ENCODE measurements around the gene SYNRG. TPM values are rescaled to one million over a fixed set of nuclear protein-coding genes. Genes with fewer than 3 reads are reported as not detected.

Gene SYNRG
- total RNA-seq, 2 donors from 2014 or later = 28.9 to 34.1 TPM

GRCh38 chr17:37562016-37562745 lies 47.0 kb downstream of the SYNRG start:
- TF ChIP-seq CTCF (IDR thresholded peaks at IDR 0.05) = no peak
- Histone ChIP-seq H3K4me3 (no peak overlapping the region), H3K27me3 (no peaks in the 10 kb centered on the region), H3K9me3 (no peaks in the 10 kb centered on the region), H3K4me1 (no peaks in the 10 kb centered on the region), H3K27ac (no peak overlapping the region), H3K36me3 (no peaks in the 10 kb centered on the region), H3K9ac (ENCODE audit: low read depth in 2 of 2, low read length in 2 of 2) (no peak overlapping the region)
- DNase-seq = no peak
- intact Hi-C loops (cut with DNase I) = no loop called here

GRCh38 chr17:37558299-37558698 lies 50.9 kb downstream of the SYNRG start:
- H3K27me3 ChIP-seq = no peaks in the 10 kb centered on the region
- H3K9me3 ChIP-seq = no peaks in the 10 kb centered on the region
- DNase-seq = no peak
- no peak overlapping the region for H3K4me3 ChIP-seq
- intact Hi-C loops (cut with DNase I) = no loop called here
- no peak for TF ChIP-seq CTCF (IDR thresholded peaks at IDR 0.05)
- no peaks in the 10 kb centered on the region for H3K4me1 ChIP-seq
- no peaks in the 10 kb centered on the region for H3K36me3 ChIP-seq
- H3K9ac ChIP-seq (ENCODE audit: low read depth in 2 of 2, low read length in 2 of 2) = no peak overlapping the region
- H3K27ac ChIP-seq = no peak overlapping the region

- intact Hi-C loops (cut with DNase I) = no loop called here
- Histone ChIP-seq H3K4me3 (no peak overlapping the region), H3K9ac (ENCODE audit: low read depth in 2 of 2, low read length in 2 of 2) (no peak overlapping the region), H3K27ac (no peak overlapping the region), H3K27me3 (no peaks in the 10 kb centered on the region), H3K4me1 (no peaks in the 10 kb centered on the region), H3K36me3 (no peaks in the 10 kb centered on the region), H3K9me3 (no peaks in the 10 kb centered on the region)
- no peak for DNase-seq
- no peak for TF ChIP-seq CTCF (IDR thresholded peaks at IDR 0.05)
Measured at GRCh38 chr17:37557482-37557881, 51.7 kb downstream of the SYNRG start.

GRCh38 chr17:37555386-37555785 lies 53.8 kb downstream of the SYNRG start:
- no peak for DNase-seq
- Histone ChIP-seq H3K4me1 (no peaks in the 10 kb centered on the region), H3K4me3 (no peak overlapping the region), H3K27me3 (no peaks in the 10 kb centered on the region), H3K9me3 (no peaks in the 10 kb centered on the region), H3K36me3 (no peaks in the 10 kb centered on the region), H3K27ac (no peak overlapping the region), H3K9ac (ENCODE audit: low read depth in 2 of 2, low read length in 2 of 2) (no peak overlapping the region)
- TF ChIP-seq CTCF (IDR thresholded peaks at IDR 0.05) = no peak
- intact Hi-C loops (cut with DNase I) = no loop called here

- intact Hi-C loops (cut with DNase I) = no loop called here
- no peaks in the 10 kb centered on the region for H3K36me3 ChIP-seq
- TF ChIP-seq CTCF (IDR thresholded peaks at IDR 0.05) = no peak
- no peaks in the 10 kb centered on the region for H3K27me3 ChIP-seq
- H3K9me3 ChIP-seq = no peaks in the 10 kb centered on the region
- H3K4me1 ChIP-seq = no peaks in the 10 kb centered on the region
- no peak overlapping the region for H3K9ac ChIP-seq (ENCODE audit: low read depth in 2 of 2, low read length in 2 of 2)
- no peak for DNase-seq
- no peak overlapping the region for H3K4me3 ChIP-seq
- H3K27ac ChIP-seq = no peak overlapping the region
Measured at GRCh38 chr17:37553401-37553966, 55.7 kb downstream of the SYNRG start.
